HG03378 (cell line): ENCODE data around the gene USP7.

Source experiments
- ATAC-seq: cut with Tn5 transposase; IDR thresholded peaks from one replicate; pipeline ENCODE4 v1.9.1; 2021; ENCODE audit warnings: mild to moderate bottlenecking, moderate library complexity; ENCODE audit not compliant: unreplicated experiment

The USP7 gene

DNA sequence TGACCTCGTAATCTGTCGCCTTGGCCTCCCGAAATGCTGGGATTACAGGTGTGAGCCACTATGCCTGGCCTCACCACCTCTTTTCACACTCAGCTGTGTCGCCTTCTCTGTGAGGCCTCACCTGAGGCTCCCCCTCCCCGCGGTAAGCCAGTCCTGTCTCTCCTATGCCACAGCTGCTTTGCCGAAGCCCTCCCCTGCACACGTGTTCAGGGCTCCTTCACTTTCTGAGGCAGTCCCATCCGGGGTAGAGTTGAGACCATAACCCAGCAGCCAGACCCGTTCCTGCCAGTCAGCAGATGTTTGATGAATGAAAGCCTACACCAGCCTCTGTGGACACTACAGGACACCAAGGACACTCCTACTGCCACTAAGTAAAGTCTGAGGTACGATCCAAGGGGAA, 10.6 kb downstream of the USP7 start:
- no peak for ATAC-seq

DNA sequence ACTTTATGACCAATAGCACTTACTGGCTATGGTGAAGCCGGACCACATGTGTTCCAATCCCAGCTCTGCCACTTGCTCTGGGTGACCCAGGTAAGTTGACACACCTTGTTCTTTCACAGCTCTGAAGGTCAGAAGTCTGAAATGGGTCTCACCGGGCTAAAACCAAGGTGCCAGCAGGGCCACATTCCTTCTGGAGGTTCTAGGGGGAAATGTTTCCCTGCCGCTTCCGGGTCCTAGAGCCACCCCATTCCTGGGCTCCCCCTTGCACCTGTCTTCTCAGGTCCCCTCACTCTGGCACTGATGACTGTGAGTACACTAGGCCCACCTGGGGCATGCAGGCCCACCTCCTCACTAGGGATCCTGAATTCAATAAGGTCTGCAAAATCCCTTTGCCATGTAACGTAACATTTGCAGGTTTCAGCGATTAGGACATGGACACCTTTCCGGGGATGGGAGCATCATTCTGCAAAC, 11.4 kb downstream of the USP7 start:
- no peak for ATAC-seq

DNA sequence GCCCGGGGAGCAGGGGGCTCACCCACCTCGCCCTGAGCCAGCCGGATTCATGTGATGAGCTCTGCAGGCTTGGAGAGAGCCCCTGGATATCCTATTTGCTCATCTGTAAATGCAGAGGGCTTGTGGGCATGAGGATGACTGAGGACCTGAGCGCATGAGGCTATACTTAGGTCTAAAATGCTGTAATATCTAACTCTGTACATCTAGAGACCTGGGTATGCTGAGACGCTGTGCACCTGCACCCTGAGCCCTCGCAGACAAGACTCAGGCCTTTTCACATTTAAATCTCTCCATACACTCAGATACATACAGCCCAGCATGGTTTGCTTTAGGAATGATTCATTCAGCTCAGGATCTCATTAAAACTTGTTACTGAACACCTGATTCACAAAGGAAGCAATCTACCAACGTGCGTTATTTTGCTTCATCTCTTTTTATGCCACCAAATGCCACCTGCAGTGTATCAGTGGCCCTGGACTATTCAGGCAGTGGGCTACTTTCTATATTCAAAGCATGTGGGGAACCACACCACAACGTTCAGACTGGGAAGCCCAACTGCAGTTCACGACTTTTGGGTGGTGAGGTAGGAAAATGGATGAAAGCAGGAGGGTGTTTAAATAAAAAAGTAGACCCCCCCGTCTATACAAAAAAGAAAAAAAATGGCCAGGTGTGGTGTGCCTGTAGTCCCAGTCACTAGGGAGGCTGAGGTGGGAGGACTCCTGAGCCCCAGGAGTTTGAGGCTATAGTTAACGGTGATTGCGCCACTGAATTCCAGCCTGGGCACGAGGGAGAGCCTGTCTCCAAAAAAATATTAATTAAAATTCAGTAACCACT, 12.0 kb downstream of the USP7 start:
- no peak for ATAC-seq

DNA sequence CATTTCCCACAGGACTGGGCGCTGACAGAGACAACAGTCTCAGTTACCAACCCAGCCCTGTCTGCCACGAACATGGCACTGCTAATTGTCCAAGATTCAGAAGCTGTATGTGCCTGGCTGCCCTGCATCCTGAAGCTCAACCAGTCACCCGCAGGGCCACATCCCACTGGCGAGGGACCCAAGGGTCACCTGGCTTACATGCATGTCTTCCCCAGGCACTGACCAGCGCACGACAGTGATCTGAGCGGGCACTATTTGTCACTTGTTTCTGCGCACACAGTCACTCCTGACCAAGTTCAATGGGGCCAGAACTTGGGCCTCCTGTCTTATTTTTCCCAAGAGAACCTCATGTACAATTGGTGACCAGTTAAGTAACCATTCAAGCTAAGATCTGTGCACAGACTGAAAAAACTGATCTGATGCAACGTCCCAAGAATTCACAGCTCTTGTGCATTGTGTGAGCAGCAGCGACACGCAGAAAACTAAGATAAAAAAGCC, 13.1 kb downstream of the USP7 start:
- ATAC-seq = no peak

DNA sequence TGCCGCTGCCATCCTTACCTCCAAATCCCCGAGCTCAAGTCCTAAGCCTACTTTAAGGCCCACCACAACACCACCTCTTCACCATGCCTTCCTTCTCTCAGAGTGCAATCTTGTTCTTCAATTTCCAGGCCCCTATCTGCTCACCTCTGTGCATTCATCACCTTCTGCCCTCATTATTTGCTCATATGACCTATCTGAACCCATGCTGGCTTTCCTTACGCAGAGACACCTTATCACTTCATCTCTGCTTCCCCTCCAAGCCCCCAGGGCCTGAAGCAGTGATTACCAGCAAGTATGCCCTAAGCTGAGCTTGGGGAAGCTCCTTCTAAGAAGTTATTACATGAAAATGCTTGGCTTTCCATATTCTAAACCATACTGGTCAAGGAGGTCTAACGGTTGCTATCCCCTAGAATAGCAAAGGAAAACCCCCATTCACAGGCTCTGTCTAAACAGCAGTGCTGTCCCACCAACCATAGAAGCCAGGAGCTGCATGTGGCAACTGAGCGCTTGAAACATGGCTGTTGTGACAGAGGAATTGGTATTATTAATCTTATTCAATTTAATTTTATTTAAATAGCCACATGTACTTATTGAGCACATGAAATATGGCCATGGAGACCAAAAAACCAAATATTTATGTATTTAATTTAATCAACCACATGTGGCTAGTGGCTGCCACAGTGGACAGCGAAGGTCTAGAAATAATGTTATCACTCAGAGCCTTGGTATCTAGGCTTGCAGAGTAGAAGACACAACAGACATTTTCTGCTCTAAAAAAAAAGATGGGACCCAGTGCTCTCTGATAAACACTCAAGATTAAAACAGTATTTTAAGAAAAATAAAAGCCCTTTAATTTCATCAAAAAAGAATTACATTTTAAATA, 13.9 kb downstream of the USP7 start:
- ATAC-seq = no peak

DNA sequence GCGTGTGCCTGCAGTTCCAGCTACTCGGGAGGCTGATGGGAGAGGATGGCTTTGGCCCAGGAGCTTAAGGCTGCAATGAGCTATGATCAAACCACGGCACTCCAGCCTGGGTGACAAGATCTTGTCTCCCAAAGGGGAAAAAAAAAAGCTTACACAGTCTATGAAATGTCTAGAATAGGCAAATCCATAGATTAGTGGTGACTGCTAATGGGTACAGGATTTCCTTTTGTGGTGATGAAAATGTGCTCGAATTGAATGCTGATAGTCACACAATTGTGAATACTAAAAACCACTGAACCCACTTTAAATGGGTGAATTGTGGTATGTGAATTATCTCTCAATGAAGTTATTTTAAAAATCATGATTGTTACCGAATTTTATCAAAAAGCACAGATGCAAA, 14.9 kb downstream of the USP7 start:
- no peak for ATAC-seq

DNA sequence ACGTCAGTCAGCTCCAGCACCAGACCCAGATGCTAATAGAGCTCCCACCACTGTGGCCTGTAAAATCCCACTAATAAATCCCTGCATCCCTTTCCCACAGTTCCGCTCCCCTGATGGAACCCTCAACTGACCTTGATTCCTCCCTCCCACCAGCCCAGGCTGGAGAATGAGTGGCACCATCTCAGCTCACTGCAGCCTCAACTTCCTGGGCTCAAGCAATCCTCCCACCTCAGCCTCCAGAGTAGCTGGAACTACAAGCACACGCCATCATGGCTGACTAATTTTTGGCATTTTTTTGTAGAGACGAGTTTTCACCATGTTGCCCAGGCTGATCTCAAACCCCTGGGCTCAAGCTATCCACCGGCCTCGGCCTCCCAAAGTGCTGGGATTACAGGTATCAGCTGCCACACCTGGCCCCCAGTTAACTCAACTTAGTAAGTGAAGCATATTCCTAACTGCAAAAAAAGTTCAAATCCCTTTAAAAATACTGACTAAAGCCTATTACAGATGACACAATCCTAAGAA, 15.6 kb downstream of the USP7 start:
- ATAC-seq = no peak

DNA sequence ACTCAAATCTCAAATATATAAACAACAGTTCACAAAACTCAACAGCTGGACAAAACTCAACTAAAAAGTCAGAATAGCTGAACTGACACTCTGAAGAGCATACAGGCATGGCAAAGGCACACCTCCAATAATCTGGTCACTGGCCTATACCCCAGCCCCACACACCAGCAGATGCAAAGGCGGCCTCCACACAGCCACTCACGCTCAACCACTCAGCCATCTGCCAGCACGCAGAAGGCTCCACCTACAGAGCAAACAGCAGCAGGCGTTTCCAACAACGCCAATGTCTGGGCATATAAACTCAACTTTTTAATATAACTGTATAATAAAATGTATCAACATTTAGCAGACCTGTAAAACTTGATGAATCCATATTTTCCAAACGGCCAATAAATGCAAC, 17.2 kb downstream of the USP7 start:
- ATAC-seq = no peak

DNA sequence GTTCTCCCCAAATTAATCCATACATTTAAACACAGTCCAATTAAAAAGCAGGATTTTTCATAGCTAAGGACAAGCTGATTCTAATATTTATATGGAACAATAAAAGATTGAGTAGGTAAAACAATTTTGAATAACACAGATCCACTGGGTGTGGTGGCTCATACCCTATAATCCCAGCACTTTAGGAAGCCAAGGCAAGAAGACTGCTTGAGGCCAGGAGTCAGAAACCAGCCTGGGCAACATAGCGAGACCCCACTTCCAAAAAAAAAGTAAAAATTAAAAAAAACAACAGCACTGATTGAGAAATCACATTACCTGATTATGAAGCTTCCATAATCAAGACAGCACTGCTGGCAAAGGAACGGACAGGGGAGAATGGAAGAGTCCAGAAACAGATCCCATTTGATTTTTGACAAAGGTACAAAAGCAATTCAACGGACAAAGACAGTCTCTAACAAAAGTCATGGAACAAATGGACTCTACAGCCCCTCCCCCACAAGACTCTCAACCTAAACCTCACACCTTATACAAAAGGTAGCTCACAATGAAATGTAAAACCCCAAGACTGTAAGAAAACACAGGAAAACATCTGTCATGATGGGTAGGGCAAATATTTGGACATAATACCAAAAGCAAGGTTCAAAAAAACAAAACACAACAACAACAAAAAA, 17.9 kb downstream of the USP7 start:
- no peak for ATAC-seq

DNA sequence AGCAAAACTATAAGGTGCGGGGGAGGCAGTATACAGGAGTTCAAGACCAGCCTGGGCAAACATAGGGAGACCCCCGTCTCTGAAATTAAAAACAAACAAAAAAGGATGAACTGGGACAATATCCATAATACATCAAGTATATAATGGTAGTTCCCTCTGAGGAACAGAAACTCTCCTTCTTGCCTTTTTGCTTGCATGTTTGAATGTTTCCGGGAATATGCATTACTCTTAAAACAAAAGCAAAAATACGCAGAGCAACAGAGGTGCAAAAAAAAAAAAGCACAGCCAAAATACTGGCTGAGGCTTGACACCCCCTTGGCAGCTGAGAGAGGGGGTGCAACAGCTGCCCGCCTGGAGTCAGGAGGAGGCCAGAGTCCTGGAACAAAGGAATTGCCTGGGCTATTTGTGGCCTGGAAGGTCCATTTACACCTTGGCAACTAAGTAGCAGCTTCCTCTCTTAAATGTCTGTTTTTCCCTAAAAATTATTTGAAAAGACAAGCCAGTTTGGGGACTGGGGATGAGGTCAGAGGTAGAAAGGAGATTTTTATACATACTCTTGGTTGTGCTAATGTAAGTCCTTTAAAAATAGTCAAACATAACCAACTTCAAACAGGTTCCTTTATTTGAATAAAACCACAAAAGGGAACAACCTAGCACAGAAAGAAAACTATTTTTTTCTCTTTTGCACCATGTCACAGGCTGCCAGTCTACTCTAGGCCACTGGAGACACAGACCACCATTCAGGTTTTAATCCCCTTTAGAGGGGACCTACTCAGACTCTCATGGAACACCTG, 19.5 kb downstream of the USP7 start:
- peak; percentile 76 for ATAC-seq

DNA sequence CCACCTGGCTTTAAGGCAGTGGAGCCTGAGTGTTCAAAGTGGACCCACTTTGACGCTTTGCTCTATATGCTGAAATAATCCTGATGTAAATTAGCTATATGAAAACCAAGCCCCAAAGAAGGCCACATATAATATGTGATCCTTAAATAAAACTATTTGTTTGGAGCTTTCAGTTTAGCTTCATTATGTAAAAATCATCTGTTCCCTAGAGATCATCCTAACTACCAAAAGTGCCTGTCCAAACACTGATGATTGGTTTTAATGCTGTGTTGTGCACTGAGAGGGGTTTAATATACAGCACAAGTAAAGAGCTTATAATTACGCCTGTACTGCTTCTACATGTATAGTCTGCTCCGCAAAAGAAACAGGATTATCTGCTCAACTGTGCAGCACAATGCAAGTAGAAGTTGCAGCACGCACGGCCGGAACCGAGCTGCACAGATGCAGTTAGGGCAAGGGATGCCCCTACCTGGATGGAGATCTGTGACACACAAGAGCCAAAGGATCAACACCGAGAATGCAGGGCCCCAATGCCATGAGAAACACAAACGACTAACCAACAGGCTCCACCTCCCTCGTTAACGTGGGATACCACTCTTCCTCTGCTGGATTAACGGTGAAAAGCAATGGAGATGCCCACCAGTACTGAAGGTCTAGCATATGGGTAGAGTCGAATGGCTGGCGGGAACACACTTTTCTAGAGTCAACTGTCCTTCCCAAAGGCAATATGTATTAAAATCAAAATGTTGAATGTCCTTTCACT, 20.5 kb downstream of the USP7 start:
- ATAC-seq = no peak

DNA sequence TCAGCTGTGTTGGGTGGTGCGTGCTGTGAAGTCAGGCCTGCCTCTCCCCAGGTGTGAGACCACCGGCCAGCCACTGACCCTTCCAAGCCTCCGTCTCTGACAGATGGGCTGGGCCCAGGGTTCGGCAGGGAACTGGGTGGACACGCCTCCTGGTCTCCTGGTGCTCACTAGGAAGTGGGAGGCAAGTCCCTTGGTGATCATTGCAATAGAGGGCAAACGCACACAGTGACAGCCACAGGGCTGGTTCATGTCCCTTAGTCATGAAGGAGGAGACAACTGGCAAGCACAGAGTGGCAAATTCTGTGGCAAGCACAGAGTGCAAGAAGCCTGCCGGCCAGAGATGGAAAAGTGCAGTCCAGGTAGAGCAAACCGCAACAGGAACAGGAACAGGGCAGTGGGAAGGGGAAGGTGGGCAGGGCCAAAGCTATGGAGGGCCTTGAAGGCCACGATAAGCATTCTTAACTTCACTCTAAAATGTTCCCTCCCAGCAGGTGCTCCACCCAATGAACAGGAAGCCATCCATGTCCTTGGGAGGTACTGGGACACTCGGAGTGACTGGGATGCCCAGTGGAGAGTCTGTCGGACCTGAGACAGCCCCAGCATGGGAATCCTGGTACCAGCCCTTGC, 21.9 kb downstream of the USP7 start:
- ATAC-seq = no peak

DNA sequence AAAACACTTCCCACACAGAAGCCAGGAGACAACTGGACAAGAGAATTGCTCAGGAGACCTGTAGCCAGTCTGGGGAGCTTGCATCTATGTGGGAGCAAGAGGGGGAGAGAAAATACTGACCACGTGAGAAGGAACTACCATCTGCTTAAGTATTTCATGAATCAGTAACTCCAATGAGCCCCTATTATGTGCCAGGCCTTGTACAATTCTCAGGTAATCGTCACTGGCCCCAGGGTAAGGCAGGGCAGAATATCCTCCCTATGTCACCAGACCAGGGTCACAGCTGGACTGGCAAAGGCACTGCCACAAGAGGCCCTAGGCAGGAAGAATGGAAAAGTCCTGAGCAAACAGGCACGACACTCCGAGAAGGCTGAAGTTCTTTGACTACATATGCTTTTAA, 25.9 kb downstream of the USP7 start:
- ATAC-seq = no peak

DNA sequence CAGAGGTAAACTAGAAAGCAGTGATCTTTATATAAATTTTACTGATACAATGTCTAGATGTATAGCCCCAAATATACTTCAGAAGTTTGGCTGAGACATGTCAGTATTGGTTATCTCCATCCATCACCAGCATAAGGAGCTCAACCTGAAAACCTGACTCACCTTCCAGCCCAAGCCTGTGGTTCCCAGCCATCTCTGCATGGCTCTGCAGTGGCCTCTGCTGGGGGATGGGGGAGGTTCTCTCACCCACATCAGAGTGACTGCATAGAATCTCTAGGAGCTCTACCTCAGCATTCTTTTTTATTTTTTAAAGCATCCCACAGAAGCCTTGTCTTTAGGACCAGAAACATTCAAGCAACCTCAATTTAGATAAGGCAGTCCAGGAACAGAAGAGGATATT, 27.3 kb downstream of the USP7 start:
- ATAC-seq = peak; percentile 75

DNA sequence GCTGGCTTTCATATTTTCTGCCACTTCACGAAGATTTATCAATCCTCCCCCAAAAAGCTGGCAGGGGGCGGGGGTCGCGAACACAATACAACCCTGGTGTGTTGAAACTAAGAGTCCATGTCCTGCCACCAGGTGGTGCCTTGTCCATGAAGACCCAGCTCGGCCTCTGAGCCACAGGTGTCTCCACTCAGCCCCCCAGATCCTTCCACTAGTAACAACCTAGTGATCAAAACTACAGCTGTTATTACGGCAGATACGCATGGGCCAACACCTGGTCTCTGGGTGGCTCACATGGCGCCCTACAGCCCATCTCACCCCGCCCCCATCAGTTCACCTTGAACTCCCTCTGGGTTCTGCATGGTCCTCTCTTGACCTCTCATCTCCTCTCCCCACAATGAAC, 27.7 kb downstream of the USP7 start:
- ATAC-seq = peak; percentile 19

DNA sequence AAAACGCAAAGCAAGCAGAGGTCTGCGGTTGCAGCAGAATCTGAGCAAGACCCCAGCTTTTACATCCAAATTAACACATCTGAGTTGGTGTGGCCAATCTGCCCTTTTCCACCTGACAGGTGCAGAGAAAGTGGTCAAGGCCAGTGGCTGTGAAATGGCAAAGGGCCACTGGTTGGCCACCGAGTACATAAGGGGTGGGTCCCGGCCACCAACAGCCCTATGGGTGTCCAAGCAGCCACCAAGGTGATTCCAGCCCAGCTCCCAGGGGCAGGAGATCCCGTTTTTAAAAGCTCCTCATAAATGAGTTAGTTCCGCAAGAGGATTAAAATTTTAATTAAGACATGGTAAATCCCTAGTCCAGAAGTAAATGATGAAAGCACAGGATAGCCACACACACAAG, 29.1 kb downstream of the USP7 start:
- ATAC-seq = no peak

DNA sequence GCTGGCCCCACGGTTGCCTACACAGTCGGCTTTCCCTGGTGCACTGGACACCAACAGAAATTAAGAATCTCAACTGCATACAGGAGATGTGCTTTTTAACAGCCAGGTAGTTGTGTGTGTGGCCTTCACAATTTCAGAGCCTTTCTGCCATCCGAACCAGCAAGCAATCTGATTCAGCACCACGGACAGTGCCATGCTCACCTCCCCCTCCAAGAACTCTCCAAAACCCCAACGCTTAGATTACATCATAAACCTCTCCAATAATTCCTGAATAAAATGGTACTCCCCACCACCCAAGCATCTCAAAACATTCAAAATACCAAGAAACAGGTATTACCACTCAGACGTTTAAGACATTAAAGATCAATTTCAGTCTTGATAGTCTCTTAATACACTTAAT, 31.8 kb downstream of the USP7 start:
- ATAC-seq = no peak

DNA sequence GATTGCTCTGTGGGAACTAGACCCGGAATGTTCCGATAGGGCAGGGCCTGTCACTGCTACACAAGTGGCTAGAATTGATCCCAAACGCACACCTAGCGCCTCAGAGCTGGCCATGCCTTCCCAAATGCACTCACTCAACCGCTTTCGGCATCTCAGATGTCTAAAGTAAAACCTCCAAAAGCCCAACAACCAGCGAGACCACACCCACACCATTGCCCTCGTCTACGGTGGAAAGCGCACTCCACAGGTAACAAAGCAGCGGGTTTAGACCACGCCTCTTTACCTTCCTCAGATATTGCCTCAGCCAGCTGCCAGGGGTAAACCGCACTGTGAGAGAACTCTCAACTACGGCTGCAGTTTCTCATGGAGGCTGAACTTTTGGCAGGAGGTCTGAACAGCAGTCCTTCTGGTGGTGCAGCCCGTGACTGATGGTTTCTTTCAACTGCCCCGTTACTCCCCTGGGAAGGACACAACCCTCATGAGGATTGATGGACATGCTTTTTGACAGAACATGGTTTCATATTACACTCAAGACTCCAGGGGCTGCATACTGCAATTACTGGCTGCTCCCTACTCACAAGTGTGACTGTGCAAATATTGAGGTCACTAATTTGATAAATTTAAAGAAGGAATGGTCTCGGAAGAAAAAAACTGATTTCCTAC, 34.5 kb downstream of the USP7 start:
- ATAC-seq = no peak
